ENCODE results near the gene TUBA8. TPM values are rescaled to one million over a fixed set of nuclear protein-coding genes. Genes with fewer than 3 reads are reported as not detected.

TUBA8 gene
- total RNA-seq, 6 donors from 2014 or later = 0.61 to 1.2 (median 0.81) TPM; not detected in 1

DNA sequence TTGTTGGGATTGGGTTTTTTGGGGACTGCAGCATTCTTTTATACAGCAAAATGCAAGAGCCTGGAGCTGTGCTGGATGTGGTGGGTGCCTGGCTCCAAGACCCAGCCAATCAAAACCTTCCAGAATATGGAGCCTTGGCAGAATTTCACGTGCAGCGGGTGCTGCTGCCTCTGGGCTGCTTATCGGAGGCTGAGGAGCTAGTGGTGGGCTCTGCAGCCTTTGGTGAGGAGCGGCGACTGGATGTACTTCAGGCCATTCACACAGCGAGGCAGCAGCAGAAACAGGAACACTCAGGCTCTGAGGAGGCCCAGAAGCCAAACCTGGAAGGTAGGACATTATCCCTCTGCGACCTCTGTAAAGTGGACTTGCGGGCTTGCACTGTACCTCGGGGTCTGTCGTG lies 27.2 kb upstream of the TUBA8 start:
- WGBS, 2 donors = 91 to 94% methylated on average over 9 to 10 of the region's 10 CpGs
- Histone ChIP-seq H3K27me3 (no peaks in the 10 kb centered on the region), H3K9me3 (no peaks in the 10 kb centered on the region), H3K36me3 (peaks cover 12 to 88% (median 64%) of the 10 kb centered on the region in 4 donors), H3K27ac (no peak overlapping the region), H3K4me3 (no peak overlapping the region), H3K4me1 (peaks cover 11 to 17% (median 12%) of the 10 kb centered on the region in 4 donors)
- TF ChIP-seq, protein P1, sequence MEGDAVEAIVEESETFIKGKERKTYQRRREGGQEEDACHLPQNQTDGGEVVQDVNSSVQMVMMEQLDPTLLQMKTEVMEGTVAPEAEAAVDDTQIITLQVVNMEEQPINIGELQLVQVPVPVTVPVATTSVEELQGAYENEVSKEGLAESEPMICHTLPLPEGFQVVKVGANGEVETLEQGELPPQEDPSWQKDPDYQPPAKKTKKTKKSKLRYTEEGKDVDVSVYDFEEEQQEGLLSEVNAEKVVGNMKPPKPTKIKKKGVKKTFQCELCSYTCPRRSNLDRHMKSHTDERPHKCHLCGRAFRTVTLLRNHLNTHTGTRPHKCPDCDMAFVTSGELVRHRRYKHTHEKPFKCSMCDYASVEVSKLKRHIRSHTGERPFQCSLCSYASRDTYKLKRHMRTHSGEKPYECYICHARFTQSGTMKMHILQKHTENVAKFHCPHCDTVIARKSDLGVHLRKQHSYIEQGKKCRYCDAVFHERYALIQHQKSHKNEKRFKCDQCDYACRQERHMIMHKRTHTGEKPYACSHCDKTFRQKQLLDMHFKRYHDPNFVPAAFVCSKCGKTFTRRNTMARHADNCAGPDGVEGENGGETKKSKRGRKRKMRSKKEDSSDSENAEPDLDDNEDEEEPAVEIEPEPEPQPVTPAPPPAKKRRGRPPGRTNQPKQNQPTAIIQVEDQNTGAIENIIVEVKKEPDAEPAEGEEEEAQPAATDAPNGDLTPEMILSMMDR (IDR thresholded peaks at IDR 0.05) = no peak
- TF ChIP-seq EP300 (IDR thresholded peaks at IDR 0.05) (no peak), POLR2A (IDR thresholded peaks at IDR 0.05) (no peak)
- DNase-seq = no peak
- no peak for ATAC-seq (ENCODE audit: low FRiP score in 2 of 2)

DNA sequence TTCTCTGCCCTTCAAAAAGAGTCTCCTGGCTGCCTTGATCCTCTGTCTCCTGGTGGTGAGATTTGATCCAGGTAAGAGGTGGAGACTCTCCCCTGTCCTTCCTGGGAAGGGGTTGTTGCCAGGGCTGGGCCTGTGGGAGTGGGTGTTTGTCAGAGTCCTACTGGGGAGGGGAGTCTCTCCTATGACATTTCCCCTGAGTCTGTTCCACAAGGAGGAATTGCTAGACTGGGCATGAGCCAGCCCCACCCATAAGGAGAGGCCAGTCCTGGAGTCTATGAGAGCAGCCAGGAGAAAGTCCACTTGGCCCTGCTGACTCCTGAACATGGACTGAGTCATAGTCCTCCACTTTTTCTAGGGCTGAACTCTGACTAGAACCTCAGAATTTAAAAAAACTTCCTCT lies 25.4 kb upstream of the TUBA8 start:
- peak in 1 of 2 donors; percentile 68 for ATAC-seq (ENCODE audit: low FRiP score in 2 of 2)
- no peak for DNase-seq
- H3K36me3 ChIP-seq = peaks cover 12 to 93% (median 72%) of the 10 kb centered on the region in 4 donors
- no peaks in the 10 kb centered on the region for H3K9me3 ChIP-seq
- no peak overlapping the region for H3K4me3 ChIP-seq
- no peak overlapping the region for H3K27ac ChIP-seq
- H3K4me1 ChIP-seq = no peaks in the 10 kb centered on the region
- H3K27me3 ChIP-seq = no peaks in the 10 kb centered on the region
- no peak for TF ChIP-seq EP300 (IDR thresholded peaks at IDR 0.05)
- TF ChIP-seq POLR2AphosphoS5 (IDR thresholded peaks at IDR 0.05) = no peak
- TF ChIP-seq POLR2A (IDR thresholded peaks at IDR 0.05) = no peak

DNA sequence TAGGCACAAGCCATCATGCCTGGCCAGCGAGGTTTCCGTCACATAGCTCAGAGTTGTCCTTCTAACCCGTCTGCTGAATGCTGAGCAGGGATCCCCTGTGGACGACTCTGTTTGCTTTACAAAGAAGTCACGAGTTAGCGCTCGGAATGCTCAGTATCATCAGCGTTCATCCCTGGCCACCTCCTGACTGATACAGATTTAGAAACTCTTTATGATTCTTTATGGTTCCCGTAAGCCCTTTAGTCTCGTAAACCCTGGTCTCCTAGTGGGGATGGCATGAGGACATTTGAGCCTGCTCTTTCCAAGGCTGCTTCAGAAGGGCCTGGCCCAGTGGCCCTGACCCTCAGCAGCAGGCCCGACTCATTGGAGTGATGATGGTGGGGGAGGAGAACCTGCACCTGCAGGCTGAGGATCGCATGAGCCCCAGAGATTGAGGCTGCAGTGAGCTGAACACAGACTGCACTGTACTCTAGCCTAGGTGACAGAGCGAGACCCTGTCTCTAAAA lies 23.2 kb upstream of the TUBA8 start:
- TF ChIP-seq POLR2A (IDR thresholded peaks at IDR 0.05) = no peak
- no peak for TF ChIP-seq POLR2AphosphoS5 (IDR thresholded peaks at IDR 0.05)
- no peak for TF ChIP-seq EP300 (IDR thresholded peaks at IDR 0.05)
- TF ChIP-seq, protein P1 (IDR thresholded peaks at IDR 0.05) = no peak

DNA sequence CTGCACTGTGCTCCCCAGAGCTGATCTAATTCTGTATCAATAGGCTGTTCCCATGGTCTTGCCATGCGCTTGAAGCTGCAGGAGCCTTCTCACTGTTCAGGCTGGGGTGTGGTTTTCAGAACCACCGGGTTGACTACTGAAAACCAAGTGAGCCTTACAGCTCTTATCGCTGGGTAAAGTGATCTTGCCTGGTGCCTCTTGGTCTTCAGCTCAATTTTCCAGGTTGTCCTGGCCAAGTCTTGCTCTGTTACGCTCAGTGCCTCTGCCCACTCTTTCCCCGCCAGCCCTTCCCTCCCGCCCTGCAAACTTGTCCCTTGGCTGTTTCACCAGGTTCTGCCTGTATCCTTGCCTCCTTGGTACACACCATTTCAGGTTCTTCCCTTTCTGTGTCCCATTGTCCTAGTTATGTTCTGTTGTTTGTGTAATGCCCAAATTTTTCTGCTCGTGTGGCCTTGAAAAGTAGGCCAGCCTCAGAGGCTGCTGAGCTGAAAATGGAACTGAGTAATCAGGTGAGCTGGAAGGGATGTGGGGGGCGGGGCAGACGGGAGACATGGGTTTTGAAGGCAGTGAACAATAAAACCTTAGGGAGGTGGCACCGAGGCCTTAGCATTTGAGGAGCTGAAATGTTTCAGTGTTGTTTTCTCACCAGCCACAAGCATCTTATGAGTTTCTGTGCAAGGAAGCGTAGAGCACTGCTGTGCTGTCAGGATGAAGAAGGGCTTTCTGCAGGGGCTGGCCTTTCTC lies 21.6 kb upstream of the TUBA8 start:
- peaks cover 0 to 5% (median 1%) of the 10 kb centered on the region in 4 donors for H3K4me1 ChIP-seq
- no peak overlapping the region for H3K4me3 ChIP-seq
- no peak overlapping the region for H3K27ac ChIP-seq
- ATAC-seq (ENCODE audit: low FRiP score in 2 of 2) = no peak
- no peaks in the 10 kb centered on the region for H3K9me3 ChIP-seq
- TF ChIP-seq EP300 (IDR thresholded peaks at IDR 0.05) (no peak), POLR2AphosphoS5 (IDR thresholded peaks at IDR 0.05) (no peak), POLR2A (IDR thresholded peaks at IDR 0.05) (no peak)
- TF ChIP-seq, protein P1 (IDR thresholded peaks at IDR 0.05) = no peak
- WGBS, 2 donors = 92 to 97% methylated on average over 9 to 11 of the region's 11 CpGs
- DNase-seq = no peak
- H3K27me3 ChIP-seq = no peaks in the 10 kb centered on the region
- peaks cover 7 to 64% (median 50%) of the 10 kb centered on the region in 4 donors for H3K36me3 ChIP-seq

More for the DNA sequence above, 23.2 kb upstream of the TUBA8 start:
- peaks cover 0 to 5% (median 1%) of the 10 kb centered on the region in 4 donors for H3K4me1 ChIP-seq
- no peaks in the 10 kb centered on the region for H3K27me3 ChIP-seq
- 74 to 80% methylated on average over 12 to 13 of the region's 13 CpGs for WGBS, 2 donors
- no peak for DNase-seq
- H3K27ac ChIP-seq = no peak overlapping the region
- no peaks in the 10 kb centered on the region for H3K9me3 ChIP-seq
- H3K36me3 ChIP-seq = peaks cover 12 to 79% (median 63%) of the 10 kb centered on the region in 4 donors
- H3K4me3 ChIP-seq = no peak overlapping the region
- ATAC-seq (ENCODE audit: low FRiP score in 2 of 2) = no peak

DNA sequence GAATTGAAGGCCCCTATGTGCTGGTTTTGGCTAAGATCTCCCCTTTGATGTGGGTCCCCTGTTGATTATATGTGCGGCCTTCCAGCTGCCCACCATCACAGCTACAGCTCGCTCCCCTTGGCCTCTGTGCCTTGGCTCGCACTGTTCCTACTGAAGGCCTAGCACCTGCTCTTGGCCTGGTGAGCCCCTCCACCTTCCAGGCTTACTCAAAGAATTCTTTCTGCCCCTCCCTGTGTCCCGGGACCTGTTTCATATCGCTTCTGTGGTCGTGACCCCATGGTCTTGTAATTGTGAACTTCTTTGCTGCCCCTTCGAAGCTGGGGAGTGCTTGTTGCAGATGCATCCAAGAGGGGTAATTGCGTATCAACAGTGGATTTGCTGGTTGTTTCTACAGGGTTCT lies 20.3 kb upstream of the TUBA8 start:
- H3K4me3 ChIP-seq = no peak overlapping the region
- DNase-seq (no peak), ATAC-seq (ENCODE audit: low FRiP score in 2 of 2) (no peak)
- H3K27me3 ChIP-seq = no peaks in the 10 kb centered on the region
- H3K9me3 ChIP-seq = no peaks in the 10 kb centered on the region
- WGBS, 2 donors = 95% methylated on average over 8 of the region's 8 CpGs
- H3K27ac ChIP-seq = peak overlapping the region in 1 of 4 donors; percentile 80
- peaks cover 7 to 52% (median 38%) of the 10 kb centered on the region in 4 donors for H3K36me3 ChIP-seq
- H3K4me1 ChIP-seq = peaks cover 0 to 5% (median 1%) of the 10 kb centered on the region in 4 donors
- TF ChIP-seq POLR2A (IDR thresholded peaks at IDR 0.05) (no peak), POLR2AphosphoS5 (IDR thresholded peaks at IDR 0.05) (no peak), EP300 (IDR thresholded peaks at IDR 0.05) (no peak)
- TF ChIP-seq, protein P1 (IDR thresholded peaks at IDR 0.05) = no peak
